NT2/D1 (cell line): ENCODE results near the gene RGL2.
A peak's percentile ranks its signal among the peaks of the same experiment; 100 is the strongest.
"Not testable (repeated sequence)": the region's sequence is repeated elsewhere in the genome, so short reads cannot be mapped to it uniquely, and the experiment has no call there.

ENCODE experiments used
- DNase-seq: peaks from one replicate; pipeline ENCODE4 v3.0.0-alpha.2; 2011; ENCODE audit warnings: low read depth, low spot score
- H3K27me3 ChIP-seq: 2 replicates; pipeline ENCODE4 v1.6.0; 2011; ENCODE audit warnings: mild to moderate bottlenecking; ENCODE audit not compliant: insufficient read length, insufficient read depth
- H3K36me3 ChIP-seq: 2 replicates; pipeline ENCODE4 v1.6.1; 2011; ENCODE audit warnings: mild to moderate bottlenecking, low read length, mixed read lengths; ENCODE audit not compliant: insufficient read depth, insufficient read length
- H3K4me1 ChIP-seq: 2 replicates; pipeline ENCODE4 v1.5.1; 2011; ENCODE audit not compliant: insufficient read depth, insufficient read length
- H3K4me3 ChIP-seq: 2 replicates; pipeline ENCODE4 v1.5.1; 2011; ENCODE audit warnings: low read depth; ENCODE audit not compliant: insufficient read length
- H3K9ac ChIP-seq: 2 replicates; pipeline ENCODE4 v1.6.0; 2011; ENCODE audit warnings: low read depth; ENCODE audit not compliant: insufficient read length
- H3K9me3 ChIP-seq: 2 replicates; pipeline ENCODE4 v1.5.1; 2011; ENCODE audit warnings: mild to moderate bottlenecking, low read length; ENCODE audit not compliant: insufficient read depth
- SUZ12 ChIP-seq: IDR thresholded peaks from 2 replicates; pipeline ENCODE4 v1.6.1; 2011; ENCODE audit not compliant: insufficient read length, insufficient read depth; ENCODE audit errors: extremely low read depth
- YY1 ChIP-seq: IDR thresholded peaks from 2 replicates; pipeline ENCODE4 v1.6.1; 2011; ENCODE audit not compliant: insufficient read length, insufficient read depth
- ZNF274 ChIP-seq: IDR thresholded peaks from 2 replicates; pipeline ENCODE4 v1.6.1; 2011; ENCODE audit warnings: mild to moderate bottlenecking, low read depth, low read length

RGL2 gene

GRCh38 chr6:33298773-33299236, at the start of gene RGL2:
Gene RGL2 (minus strand): TSS chr6:33298942. CDS start chr6:33298610, 332 bp downstream.
- DNase-seq: no peak

GRCh38 chr6:33347816-33348215, 49.1 kb upstream of the RGL2 start:
- Histone ChIP-seq H3K36me3 (no peaks in the 10 kb centered on the region), H3K4me1 (no peaks in the 10 kb centered on the region), H3K9me3 (no peaks in the 10 kb centered on the region), H3K27me3 (peaks cover 6% of the 10 kb centered on the region), H3K4me3 (no peak overlapping the region), H3K9ac (no peak overlapping the region)
- no peak for TF ChIP-seq SUZ12
- TF ChIP-seq YY1: no peak
- no peak for TF ChIP-seq ZNF274
- DNase-seq: no peak

More at GRCh38 chr6:33298773-33299236, at the start of gene RGL2:
- TF ChIP-seq YY1 (no peak), SUZ12 (no peak), ZNF274 (no peak)
- H3K9me3 ChIP-seq: no peaks in the 10 kb centered on the region
- peak within 1 kb of the TSS; percentile 93 for H3K9ac ChIP-seq
- peaks cover 15% of the 10 kb centered on the region for H3K36me3 ChIP-seq
- peaks cover 4% of the 10 kb centered on the region for H3K4me1 ChIP-seq
- peak within 1 kb of the TSS; percentile 88 for H3K4me3 ChIP-seq
- H3K27me3 ChIP-seq: no peaks in the 10 kb centered on the region

- not testable (repeated sequence) for H3K9ac ChIP-seq, H3K9me3 ChIP-seq, H3K4me3 ChIP-seq, H3K27me3 ChIP-seq, H3K36me3 ChIP-seq, DNase-seq, H3K4me1 ChIP-seq
These were observed 48.2 kb upstream of the RGL2 start for GRCh38 chr6:33346972-33347371.

- no peak for DNase-seq
- no peaks in the 10 kb centered on the region for H3K9me3 ChIP-seq
- no peak overlapping the region for H3K4me3 ChIP-seq
- H3K27me3 ChIP-seq: peaks cover 6% of the 10 kb centered on the region
- H3K9ac ChIP-seq: no peak overlapping the region
- no peaks in the 10 kb centered on the region for H3K4me1 ChIP-seq
- TF ChIP-seq YY1 (no peak), SUZ12 (no peak)
- no peaks in the 10 kb centered on the region for H3K36me3 ChIP-seq
These were observed 46.3 kb upstream of the RGL2 start for GRCh38 chr6:33344701-33345697.

- DNase-seq: no peak
- Histone ChIP-seq H3K4me1 (no peaks in the 10 kb centered on the region), H3K9ac (no peak overlapping the region), H3K27me3 (peaks cover 6% of the 10 kb centered on the region), H3K9me3 (no peaks in the 10 kb centered on the region), H3K4me3 (no peak overlapping the region), H3K36me3 (no peaks in the 10 kb centered on the region)
- TF ChIP-seq ZNF274 (no peak), YY1 (no peak), SUZ12 (no peak)
These were observed 45.3 kb upstream of the RGL2 start for GRCh38 chr6:33343953-33344611.

- not testable (repeated sequence) for H3K9me3 ChIP-seq, DNase-seq, H3K27me3 ChIP-seq, H3K9ac ChIP-seq, H3K4me3 ChIP-seq, H3K4me1 ChIP-seq, H3K36me3 ChIP-seq
These were observed 44.8 kb upstream of the RGL2 start for GRCh38 chr6:33343606-33343952.

- DNase-seq: no peak
- Histone ChIP-seq H3K9ac (no peak overlapping the region), H3K36me3 (no peaks in the 10 kb centered on the region), H3K4me1 (no peaks in the 10 kb centered on the region), H3K27me3 (peaks cover under 1% of the 10 kb centered on the region), H3K4me3 (no peak overlapping the region), H3K9me3 (no peaks in the 10 kb centered on the region)
- TF ChIP-seq SUZ12 (no peak), ZNF274 (no peak), YY1 (no peak)
These were observed 40.5 kb upstream of the RGL2 start for GRCh38 chr6:33339193-33339592.
